ENCODE results near the gene TSPAN12.

TSPAN12 gene

DNA sequence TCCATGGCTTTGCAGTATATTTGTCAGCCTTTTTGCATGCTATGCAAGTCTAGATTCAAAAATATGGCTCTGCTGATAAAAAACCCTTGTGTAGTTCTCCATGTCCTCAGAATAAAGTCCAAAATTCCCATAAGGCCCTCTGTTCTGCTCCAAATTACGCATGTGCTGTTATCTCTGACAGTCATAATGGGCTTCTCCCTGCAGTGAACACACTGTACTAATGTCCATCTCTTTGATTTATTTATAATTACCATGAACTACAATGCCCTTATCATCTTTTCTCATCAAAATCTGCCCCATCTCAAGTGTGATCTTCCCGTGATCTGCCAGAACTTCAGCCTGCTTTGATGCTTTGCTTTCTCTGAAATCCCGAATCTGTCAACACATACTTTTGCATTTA is 87.7 kb downstream of the TSPAN12 start:
- no peak for TF ChIP-seq ZNF565 (CRISPR knock-in tag; conservative IDR thresholded peaks at IDR 0.05; ENCODE audit: low read depth)
- TF ChIP-seq, protein P1, sequence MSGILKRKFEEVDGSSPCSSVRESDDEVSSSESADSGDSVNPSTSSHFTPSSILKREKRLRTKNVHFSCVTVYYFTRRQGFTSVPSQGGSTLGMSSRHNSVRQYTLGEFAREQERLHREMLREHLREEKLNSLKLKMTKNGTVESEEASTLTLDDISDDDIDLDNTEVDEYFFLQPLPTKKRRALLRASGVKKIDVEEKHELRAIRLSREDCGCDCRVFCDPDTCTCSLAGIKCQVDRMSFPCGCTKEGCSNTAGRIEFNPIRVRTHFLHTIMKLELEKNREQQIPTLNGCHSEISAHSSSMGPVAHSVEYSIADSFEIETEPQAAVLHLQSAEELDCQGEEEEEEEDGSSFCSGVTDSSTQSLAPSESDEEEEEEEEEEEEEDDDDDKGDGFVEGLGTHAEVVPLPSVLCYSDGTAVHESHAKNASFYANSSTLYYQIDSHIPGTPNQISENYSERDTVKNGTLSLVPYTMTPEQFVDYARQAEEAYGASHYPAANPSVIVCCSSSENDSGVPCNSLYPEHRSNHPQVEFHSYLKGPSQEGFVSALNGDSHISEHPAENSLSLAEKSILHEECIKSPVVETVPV (CRISPR knock-in tag; IDR thresholded peaks at IDR 0.05) = no peak
- ATAC-seq = no peak

DNA sequence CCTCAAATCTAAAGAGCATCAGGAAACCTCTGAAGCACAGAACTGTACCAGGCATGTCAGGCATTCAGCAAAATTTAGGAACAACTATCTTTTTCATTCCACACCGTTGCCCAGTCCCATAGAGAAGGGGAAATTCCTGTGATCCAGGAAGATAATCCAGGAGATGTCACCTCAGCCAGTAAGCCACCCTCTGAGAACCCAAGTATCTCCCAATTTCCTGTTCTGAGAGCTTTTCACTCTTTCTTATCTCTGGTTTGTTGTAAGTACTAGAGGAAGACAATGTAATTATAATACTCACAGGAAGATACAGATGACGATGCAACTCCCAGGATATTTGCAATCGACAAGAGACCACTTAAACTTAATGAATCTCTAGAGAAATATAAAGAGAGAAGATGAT is 97.1 kb downstream of the TSPAN12 start:
- TF ChIP-seq ESRRG (CRISPR knock-in tag; IDR thresholded peaks at IDR 0.05) = no peak
- no peak for TF ChIP-seq RARB (CRISPR knock-in tag; IDR thresholded peaks at IDR 0.05)
- TF ChIP-seq, protein P1 (CRISPR knock-in tag; IDR thresholded peaks at IDR 0.05) = no peak
- TF ChIP-seq CSDC2 (CRISPR knock-in tag; IDR thresholded peaks at IDR 0.05) = no peak
- TF ChIP-seq TOX (CRISPR knock-in tag; IDR thresholded peaks at IDR 0.05; ENCODE audit: borderline replicate concordance) = no peak
- ATAC-seq = no peak

DNA sequence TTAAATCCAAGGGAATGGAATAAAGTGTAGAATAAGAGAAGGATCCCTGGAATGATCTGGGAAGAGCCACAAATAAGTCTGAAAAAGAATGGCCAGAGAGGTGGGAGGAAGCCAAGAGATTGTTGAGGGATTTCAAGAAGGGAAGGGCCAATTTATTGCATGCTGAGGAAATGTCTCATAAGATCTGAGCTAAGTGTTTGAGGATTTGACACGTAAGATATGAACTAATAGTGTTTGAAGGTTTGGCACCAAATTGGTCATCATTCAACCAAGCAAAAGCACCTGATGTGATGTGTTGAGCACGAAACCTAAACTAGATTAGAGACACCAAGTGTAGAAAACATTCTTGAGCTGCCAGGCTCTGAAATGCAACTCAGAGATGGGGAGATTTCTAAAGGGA is 97.9 kb downstream of the TSPAN12 start:
- no peak for TF ChIP-seq POU6F1 (CRISPR knock-in tag; IDR thresholded peaks at IDR 0.05; ENCODE audit: borderline replicate concordance, low read depth)
- no peak for TF ChIP-seq CREB5 (CRISPR knock-in tag; IDR thresholded peaks at IDR 0.05; ENCODE audit: low read depth)
- TF ChIP-seq ISL1 (CRISPR knock-in tag; IDR thresholded peaks at IDR 0.05) = no peak
- TF ChIP-seq ARNTL (CRISPR knock-in tag; IDR thresholded peaks at IDR 0.05; ENCODE audit: borderline replicate concordance, low read depth) = no peak
- no peak for TF ChIP-seq ZC3H10 (CRISPR knock-in tag; IDR thresholded peaks at IDR 0.05)
- no peak for TF ChIP-seq RARB (CRISPR knock-in tag; IDR thresholded peaks at IDR 0.05)
- TF ChIP-seq, protein P2, sequence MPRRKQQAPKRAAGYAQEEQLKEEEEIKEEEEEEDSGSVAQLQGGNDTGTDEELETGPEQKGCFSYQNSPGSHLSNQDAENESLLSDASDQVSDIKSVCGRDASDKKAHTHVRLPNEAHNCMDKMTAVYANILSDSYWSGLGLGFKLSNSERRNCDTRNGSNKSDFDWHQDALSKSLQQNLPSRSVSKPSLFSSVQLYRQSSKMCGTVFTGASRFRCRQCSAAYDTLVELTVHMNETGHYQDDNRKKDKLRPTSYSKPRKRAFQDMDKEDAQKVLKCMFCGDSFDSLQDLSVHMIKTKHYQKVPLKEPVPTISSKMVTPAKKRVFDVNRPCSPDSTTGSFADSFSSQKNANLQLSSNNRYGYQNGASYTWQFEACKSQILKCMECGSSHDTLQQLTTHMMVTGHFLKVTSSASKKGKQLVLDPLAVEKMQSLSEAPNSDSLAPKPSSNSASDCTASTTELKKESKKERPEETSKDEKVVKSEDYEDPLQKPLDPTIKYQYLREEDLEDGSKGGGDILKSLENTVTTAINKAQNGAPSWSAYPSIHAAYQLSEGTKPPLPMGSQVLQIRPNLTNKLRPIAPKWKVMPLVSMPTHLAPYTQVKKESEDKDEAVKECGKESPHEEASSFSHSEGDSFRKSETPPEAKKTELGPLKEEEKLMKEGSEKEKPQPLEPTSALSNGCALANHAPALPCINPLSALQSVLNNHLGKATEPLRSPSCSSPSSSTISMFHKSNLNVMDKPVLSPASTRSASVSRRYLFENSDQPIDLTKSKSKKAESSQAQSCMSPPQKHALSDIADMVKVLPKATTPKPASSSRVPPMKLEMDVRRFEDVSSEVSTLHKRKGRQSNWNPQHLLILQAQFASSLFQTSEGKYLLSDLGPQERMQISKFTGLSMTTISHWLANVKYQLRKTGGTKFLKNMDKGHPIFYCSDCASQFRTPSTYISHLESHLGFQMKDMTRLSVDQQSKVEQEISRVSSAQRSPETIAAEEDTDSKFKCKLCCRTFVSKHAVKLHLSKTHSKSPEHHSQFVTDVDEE (CRISPR knock-in tag; IDR thresholded peaks at IDR 0.05) = no peak
- no peak for TF ChIP-seq CSDC2 (CRISPR knock-in tag; IDR thresholded peaks at IDR 0.05)
- TF ChIP-seq ZNF70 (CRISPR knock-in tag; IDR thresholded peaks at IDR 0.05) = no peak
- TF ChIP-seq ZNF565 (CRISPR knock-in tag; conservative IDR thresholded peaks at IDR 0.05; ENCODE audit: low read depth) = no peak
- TF ChIP-seq BACH2 (CRISPR knock-in tag; IDR thresholded peaks at IDR 0.05; ENCODE audit: borderline replicate concordance) = no peak
- TF ChIP-seq SNAI2 (CRISPR knock-in tag; IDR thresholded peaks at IDR 0.05) = no peak
- no peak for TF ChIP-seq TOX (CRISPR knock-in tag; IDR thresholded peaks at IDR 0.05; ENCODE audit: borderline replicate concordance)
- TF ChIP-seq ZNF8 (CRISPR knock-in tag; IDR thresholded peaks at IDR 0.05) = no peak
- TF ChIP-seq ZFP3 (CRISPR knock-in tag; IDR thresholded peaks at IDR 0.05) = no peak
- no peak for TF ChIP-seq PPARA (CRISPR knock-in tag; IDR thresholded peaks at IDR 0.05; ENCODE audit: borderline replicate concordance)
- no peak for TF ChIP-seq ESRRG (CRISPR knock-in tag; IDR thresholded peaks at IDR 0.05)
- TF ChIP-seq, protein P3, sequence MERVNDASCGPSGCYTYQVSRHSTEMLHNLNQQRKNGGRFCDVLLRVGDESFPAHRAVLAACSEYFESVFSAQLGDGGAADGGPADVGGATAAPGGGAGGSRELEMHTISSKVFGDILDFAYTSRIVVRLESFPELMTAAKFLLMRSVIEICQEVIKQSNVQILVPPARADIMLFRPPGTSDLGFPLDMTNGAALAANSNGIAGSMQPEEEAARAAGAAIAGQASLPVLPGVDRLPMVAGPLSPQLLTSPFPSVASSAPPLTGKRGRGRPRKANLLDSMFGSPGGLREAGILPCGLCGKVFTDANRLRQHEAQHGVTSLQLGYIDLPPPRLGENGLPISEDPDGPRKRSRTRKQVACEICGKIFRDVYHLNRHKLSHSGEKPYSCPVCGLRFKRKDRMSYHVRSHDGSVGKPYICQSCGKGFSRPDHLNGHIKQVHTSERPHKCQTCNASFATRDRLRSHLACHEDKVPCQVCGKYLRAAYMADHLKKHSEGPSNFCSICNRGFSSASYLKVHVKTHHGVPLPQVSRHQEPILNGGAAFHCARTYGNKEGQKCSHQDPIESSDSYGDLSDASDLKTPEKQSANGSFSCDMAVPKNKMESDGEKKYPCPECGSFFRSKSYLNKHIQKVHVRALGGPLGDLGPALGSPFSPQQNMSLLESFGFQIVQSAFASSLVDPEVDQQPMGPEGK (CRISPR knock-in tag; IDR thresholded peaks at IDR 0.05; ENCODE audit: borderline replicate concordance) = no peak
- no peak for TF ChIP-seq ZFP30 (CRISPR knock-in tag; IDR thresholded peaks at IDR 0.05)
- ATAC-seq = no peak

All from SK-N-SH treated with all-trans-retinoic acid at 6 μM for 48 hours (cell line).